ENCODE measurements around the gene SELENOF.

Gene SELENOF

DNA sequence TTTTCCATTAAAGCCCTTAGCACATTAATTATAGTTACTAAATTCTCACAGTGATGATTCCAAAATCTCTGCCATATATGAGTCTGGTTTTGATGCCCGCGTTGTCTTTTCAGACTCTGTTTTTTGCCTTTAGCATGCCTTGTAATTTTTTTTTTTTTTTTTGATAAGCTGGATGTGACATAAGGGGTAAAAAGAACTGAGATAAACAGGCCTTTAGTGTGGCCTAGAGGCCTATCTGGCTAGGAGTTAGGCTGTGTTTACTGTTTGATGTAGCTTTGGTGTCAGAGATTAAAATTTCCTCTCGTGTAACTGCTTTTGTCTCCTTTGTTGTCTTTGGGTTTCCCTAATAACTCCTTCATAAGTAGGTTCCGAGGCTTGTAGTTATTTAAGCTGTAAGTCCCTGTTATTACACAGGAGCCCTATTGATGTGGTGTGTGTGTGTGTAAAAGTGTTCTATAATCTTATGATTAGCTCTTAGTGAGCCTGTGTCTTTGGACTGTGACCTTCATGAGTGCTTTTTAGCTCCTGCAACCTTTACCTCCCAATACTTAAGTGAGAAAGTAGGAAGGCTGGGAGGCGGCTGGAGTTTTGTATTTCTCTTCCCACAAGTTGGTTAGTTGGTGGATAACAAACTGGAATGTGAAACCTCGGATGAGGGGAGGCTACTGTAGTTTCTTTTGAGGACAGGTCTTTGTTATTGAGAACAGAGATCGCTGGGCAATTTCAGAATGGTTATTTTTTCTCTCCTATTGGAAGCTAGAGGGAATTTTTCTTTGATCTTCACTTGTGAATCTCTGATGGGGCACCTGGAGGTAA, 19.8 kb upstream of the SELENOF start:
- DNase-seq (ENCODE audit: low read depth), result no peak
- TF ChIP-seq, protein P1, sequence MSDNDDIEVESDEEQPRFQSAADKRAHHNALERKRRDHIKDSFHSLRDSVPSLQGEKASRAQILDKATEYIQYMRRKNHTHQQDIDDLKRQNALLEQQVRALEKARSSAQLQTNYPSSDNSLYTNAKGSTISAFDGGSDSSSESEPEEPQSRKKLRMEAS (IDR thresholded peaks at IDR 0.05; ENCODE audit: low read depth, low read length), result no peak
- TF ChIP-seq POLR2A (IDR thresholded peaks at IDR 0.05; ENCODE audit: extremely low read depth, insufficient read length), result no peak
- H3K4me3 ChIP-seq (ENCODE audit: low read depth, low read length), result no peak overlapping the region

DNA sequence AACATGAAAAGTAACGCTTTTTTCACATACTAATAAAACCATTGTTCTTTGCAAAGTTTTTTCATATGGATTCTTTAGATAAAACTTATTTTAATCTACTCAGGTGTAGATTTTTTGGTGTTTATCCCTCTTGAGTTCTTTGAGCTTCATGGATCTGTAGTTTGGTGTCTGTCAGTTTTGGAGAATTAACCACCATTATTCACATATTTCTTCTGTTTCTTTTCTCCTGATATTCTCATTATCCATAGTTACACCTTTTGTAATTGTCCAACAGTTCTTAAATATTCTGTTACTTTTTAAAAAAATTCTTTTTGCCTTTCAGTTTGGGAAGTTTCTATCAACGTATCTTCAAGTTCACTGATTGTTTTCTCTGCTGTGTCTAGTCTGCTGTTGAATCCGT, 19.1 kb upstream of the SELENOF start:
- TF ChIP-seq, protein P2, sequence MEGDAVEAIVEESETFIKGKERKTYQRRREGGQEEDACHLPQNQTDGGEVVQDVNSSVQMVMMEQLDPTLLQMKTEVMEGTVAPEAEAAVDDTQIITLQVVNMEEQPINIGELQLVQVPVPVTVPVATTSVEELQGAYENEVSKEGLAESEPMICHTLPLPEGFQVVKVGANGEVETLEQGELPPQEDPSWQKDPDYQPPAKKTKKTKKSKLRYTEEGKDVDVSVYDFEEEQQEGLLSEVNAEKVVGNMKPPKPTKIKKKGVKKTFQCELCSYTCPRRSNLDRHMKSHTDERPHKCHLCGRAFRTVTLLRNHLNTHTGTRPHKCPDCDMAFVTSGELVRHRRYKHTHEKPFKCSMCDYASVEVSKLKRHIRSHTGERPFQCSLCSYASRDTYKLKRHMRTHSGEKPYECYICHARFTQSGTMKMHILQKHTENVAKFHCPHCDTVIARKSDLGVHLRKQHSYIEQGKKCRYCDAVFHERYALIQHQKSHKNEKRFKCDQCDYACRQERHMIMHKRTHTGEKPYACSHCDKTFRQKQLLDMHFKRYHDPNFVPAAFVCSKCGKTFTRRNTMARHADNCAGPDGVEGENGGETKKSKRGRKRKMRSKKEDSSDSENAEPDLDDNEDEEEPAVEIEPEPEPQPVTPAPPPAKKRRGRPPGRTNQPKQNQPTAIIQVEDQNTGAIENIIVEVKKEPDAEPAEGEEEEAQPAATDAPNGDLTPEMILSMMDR (IDR thresholded peaks at IDR 0.05; ENCODE audit: low read depth, low read length), result no peak
- TF ChIP-seq, protein P1 (IDR thresholded peaks at IDR 0.05; ENCODE audit: low read depth, low read length), result no peak
- H3K4me3 ChIP-seq (ENCODE audit: low read depth, low read length), result no peak overlapping the region
- DNase-seq (ENCODE audit: low read depth), result no peak

DNA sequence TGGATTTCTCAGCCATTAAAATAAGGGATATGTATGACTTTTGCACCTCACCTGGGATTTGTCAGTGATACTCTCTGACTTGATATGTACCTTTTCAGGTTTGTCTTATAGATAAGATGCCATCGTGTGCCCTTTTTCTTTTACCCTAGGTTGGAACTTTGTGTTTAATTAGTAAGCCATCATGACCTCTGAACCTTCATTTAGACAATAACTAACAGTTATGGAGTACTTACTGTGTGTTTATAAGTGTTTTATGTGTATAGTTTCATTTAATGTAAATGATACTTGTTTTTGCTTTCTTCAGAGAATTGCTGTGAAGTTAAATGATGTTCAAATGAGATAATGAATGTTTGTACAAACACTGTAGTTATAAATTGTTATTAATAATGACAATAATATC, 14.9 kb upstream of the SELENOF start:
- DNase-seq (ENCODE audit: low read depth), result no peak
- H3K4me3 ChIP-seq (ENCODE audit: low read depth, low read length), result no peak overlapping the region
- TF ChIP-seq POLR2A (IDR thresholded peaks at IDR 0.05; ENCODE audit: extremely low read depth, insufficient read length), result no peak
- TF ChIP-seq, protein P2 (IDR thresholded peaks at IDR 0.05; ENCODE audit: low read depth, low read length), result no peak
- no peak for TF ChIP-seq MYC (IDR thresholded peaks at IDR 0.05; ENCODE audit: low read depth, low read length)
- TF ChIP-seq, protein P1 (IDR thresholded peaks at IDR 0.05; ENCODE audit: low read depth, low read length), result no peak

DNA sequence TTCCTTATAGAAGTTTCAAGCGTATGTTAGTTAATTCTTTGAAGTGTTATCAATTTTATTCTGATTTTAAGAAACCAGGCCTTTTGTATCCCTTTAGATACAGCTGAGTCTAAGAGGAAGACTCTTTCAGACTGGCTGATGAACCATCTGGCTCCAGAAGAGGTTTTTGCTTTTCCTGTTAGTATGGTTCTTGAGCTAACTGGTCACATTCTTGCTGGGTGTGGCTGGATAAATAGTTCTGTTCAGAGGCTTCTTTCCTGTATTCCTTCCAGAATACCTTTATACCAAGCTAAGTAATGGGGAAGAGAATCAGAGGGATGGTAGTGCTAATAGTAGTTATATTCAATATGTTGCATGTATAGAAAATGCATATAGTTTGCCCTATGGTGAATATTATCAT, 13.0 kb upstream of the SELENOF start:
- TF ChIP-seq POLR2A (IDR thresholded peaks at IDR 0.05; ENCODE audit: extremely low read depth, insufficient read length) (no peak), MYC (IDR thresholded peaks at IDR 0.05; ENCODE audit: low read depth, low read length) (no peak)
- TF ChIP-seq, protein P1 (IDR thresholded peaks at IDR 0.05; ENCODE audit: low read depth, low read length), result no peak
- TF ChIP-seq, protein P2 (IDR thresholded peaks at IDR 0.05; ENCODE audit: low read depth, low read length), result no peak
- DNase-seq (ENCODE audit: low read depth), result no peak
- no peak overlapping the region for H3K4me3 ChIP-seq (ENCODE audit: low read depth, low read length)

DNA sequence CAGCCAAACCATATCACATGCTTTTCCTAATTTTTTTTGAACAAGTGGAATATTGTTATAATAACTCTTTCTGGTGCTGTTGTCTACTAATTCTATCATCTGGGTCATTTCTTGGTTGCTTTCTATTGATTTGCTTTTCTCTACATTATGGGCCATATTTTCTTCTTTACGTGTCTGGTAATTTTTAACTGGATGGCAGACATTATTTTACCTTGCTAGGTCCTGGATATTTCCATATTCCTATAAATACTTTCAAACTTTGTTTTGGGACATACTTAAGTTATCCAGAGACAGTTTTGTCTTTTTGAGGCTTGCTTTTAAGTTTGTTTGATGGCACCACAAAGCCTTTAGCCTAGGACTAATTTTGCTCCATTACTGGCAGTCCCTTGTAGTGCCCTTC, 11.8 kb upstream of the SELENOF start:
- H3K4me3 ChIP-seq (ENCODE audit: low read depth, low read length), result no peak overlapping the region
- no peak for DNase-seq (ENCODE audit: low read depth)
- TF ChIP-seq POLR2A (IDR thresholded peaks at IDR 0.05; ENCODE audit: extremely low read depth, insufficient read length), result no peak
- TF ChIP-seq, protein P2 (IDR thresholded peaks at IDR 0.05; ENCODE audit: low read depth, low read length), result no peak
- no peak for TF ChIP-seq MYC (IDR thresholded peaks at IDR 0.05; ENCODE audit: low read depth, low read length)
- TF ChIP-seq, protein P1 (IDR thresholded peaks at IDR 0.05; ENCODE audit: low read depth, low read length), result no peak

DNA sequence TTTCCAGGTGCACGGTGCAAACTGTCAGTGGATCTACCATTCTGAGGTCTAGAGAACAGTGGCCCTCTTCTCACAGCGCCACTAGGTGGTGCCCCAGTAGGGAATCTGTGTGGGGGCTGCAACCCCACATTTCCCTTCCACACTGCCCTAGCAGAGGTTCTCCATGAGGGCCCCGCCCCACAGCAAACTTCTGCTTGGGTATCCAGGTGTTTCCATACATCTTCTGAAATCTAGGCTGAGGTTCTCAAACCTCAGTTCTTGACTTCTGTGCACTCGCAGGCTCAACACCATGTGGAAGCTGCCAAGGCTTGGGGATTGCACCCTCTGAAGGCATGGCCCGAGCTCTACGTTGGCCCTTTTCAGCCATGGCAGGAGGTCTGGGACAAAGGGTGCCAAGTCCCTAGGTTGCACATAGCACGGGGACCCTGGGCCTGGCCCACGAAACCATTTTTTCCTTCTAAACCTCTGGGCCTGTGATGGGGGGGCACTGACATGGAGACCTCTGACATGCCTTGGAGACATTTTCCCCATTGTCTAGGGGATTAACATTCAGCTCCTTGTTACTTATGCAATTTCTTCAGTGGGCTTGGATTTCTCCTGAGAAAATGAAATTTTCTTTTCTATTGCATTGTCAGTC, 10.5 kb upstream of the SELENOF start:
- DNase-seq (ENCODE audit: low read depth), result no peak
- TF ChIP-seq POLR2A (IDR thresholded peaks at IDR 0.05; ENCODE audit: extremely low read depth, insufficient read length), result no peak
- TF ChIP-seq, protein P1 (IDR thresholded peaks at IDR 0.05; ENCODE audit: low read depth, low read length), result no peak
- TF ChIP-seq, protein P2 (IDR thresholded peaks at IDR 0.05; ENCODE audit: low read depth, low read length), result no peak
- no peak for TF ChIP-seq MYC (IDR thresholded peaks at IDR 0.05; ENCODE audit: low read depth, low read length)
- H3K4me3 ChIP-seq (ENCODE audit: low read depth, low read length), result no peak overlapping the region
